ENCODE data around the gene VEGFA.

- TF ChIP-seq CTCF (IDR thresholded peaks at IDR 0.05; ENCODE audit: low read depth, low read length) = 0 out of 2 replicates have a peak, but pooled peaks have one; percentile 8
- TF ChIP-seq EZH2phosphoT487 (IDR thresholded peaks at IDR 0.05; ENCODE audit: low read depth) = no peak
Measured at GRCh38 chr6:43796903-43797890, 27.2 kb downstream of the VEGFA start.

Data from OCI-LY3 (cell line).